Ishikawa (cell line): ENCODE results near the gene QDPR.

Experiments used
- CEBPB ChIP-seq: IDR thresholded peaks from 2 replicates; pipeline ENCODE4 v1.6.1; 2012
- CREB1 ChIP-seq: IDR thresholded peaks from 2 replicates; pipeline ENCODE4 v1.6.1; 2012; ENCODE audit warnings: low read depth
- EGR1 ChIP-seq: IDR thresholded peaks from 2 replicates; pipeline ENCODE4 v1.6.1; 2012
- EP300 ChIP-seq: IDR thresholded peaks from 2 replicates; pipeline ENCODE4 v1.6.1; 2012; ENCODE audit warnings: borderline replicate concordance
- FOXM1 ChIP-seq: IDR thresholded peaks from 2 replicates; pipeline ENCODE4 v1.6.1; 2012; ENCODE audit warnings: low read depth, borderline replicate concordance
- NFIC ChIP-seq: IDR thresholded peaks from 2 replicates; pipeline ENCODE4 v1.6.1; 2012
- RAD21 ChIP-seq: IDR thresholded peaks from 2 replicates; pipeline ENCODE4 v1.6.1; 2012; ENCODE audit warnings: low read depth
- TAF1 ChIP-seq: IDR thresholded peaks from 2 replicates; pipeline ENCODE4 v1.6.1; 2012; ENCODE audit warnings: low read depth, mild to moderate bottlenecking
- TCF12 ChIP-seq: IDR thresholded peaks from 2 replicates; pipeline ENCODE4 v1.6.1; 2012; ENCODE audit warnings: low read depth
- TEAD4 ChIP-seq: IDR thresholded peaks from 2 replicates; pipeline ENCODE4 v1.6.1; 2012
- YY1 ChIP-seq: IDR thresholded peaks from 2 replicates; pipeline ENCODE4 v1.6.1; 2012; ENCODE audit warnings: low read depth
- ZBTB7A ChIP-seq: IDR thresholded peaks from 2 replicates; pipeline ENCODE4 v1.6.1; 2012; ENCODE audit warnings: low read depth
- TF ChIP-seq, protein P1 (sequence below): IDR thresholded peaks from 2 replicates; pipeline ENCODE4 v1.6.1; 2012
- TF ChIP-seq, protein P2 (sequence below): IDR thresholded peaks from 2 replicates; pipeline ENCODE4 v1.6.1; 2012; ENCODE audit warnings: low read depth, mild to moderate bottlenecking
- TF ChIP-seq, protein P3 (sequence below): IDR thresholded peaks from 2 replicates; pipeline ENCODE4 v1.6.1; 2012

The QDPR gene

DNA sequence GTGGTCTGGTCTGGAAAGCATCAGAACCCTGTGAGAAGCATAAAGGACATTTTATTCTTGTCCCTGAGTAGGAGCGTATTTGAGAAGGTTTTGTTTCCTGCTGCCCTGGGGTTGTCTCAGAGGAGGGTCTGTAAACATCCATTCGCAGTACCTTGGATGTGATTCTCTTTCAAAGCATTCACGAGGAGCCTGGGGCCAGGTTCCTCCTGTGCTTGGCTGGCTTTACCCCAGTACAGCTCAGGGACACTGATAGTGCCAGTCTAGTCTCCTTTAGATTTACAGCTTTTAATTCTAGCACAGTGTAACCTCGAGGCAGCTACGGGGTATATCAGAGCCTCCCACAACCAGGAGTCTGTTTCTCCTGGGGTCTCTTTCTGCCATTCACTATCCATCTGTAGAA lies 5.8 kb upstream of the QDPR start:
- TF ChIP-seq TCF12: no peak
- no peak for TF ChIP-seq NFIC
- TF ChIP-seq CEBPB: no peak
- TF ChIP-seq TEAD4: no peak
- no peak for TF ChIP-seq EP300
- TF ChIP-seq TAF1: no peak
- TF ChIP-seq, protein P1, sequence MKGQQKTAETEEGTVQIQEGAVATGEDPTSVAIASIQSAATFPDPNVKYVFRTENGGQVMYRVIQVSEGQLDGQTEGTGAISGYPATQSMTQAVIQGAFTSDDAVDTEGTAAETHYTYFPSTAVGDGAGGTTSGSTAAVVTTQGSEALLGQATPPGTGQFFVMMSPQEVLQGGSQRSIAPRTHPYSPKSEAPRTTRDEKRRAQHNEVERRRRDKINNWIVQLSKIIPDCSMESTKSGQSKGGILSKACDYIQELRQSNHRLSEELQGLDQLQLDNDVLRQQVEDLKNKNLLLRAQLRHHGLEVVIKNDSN: no peak

DNA sequence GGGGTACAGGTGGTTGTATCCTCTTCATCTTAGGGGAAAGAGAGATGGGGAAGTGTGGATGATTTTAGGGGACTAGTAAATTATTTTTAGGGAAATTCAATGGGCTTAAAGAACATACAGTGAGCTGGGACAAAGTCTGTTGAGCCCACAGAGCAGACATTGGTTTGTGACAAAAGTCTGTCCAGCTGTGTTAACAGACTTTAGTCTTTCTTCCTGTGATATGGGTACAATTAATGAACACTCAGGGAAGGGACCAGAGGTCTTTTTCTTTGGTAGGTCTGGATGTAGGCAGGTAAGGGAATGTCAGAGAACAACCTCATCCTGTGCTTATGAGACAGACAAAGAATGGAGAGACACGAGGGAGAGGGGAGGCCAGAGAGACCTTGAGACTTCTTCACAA lies 5.1 kb upstream of the QDPR start:
- TF ChIP-seq RAD21 (no peak), YY1 (no peak), CEBPB (no peak), ZBTB7A (no peak), TEAD4 (no peak)
- TF ChIP-seq, protein P2, sequence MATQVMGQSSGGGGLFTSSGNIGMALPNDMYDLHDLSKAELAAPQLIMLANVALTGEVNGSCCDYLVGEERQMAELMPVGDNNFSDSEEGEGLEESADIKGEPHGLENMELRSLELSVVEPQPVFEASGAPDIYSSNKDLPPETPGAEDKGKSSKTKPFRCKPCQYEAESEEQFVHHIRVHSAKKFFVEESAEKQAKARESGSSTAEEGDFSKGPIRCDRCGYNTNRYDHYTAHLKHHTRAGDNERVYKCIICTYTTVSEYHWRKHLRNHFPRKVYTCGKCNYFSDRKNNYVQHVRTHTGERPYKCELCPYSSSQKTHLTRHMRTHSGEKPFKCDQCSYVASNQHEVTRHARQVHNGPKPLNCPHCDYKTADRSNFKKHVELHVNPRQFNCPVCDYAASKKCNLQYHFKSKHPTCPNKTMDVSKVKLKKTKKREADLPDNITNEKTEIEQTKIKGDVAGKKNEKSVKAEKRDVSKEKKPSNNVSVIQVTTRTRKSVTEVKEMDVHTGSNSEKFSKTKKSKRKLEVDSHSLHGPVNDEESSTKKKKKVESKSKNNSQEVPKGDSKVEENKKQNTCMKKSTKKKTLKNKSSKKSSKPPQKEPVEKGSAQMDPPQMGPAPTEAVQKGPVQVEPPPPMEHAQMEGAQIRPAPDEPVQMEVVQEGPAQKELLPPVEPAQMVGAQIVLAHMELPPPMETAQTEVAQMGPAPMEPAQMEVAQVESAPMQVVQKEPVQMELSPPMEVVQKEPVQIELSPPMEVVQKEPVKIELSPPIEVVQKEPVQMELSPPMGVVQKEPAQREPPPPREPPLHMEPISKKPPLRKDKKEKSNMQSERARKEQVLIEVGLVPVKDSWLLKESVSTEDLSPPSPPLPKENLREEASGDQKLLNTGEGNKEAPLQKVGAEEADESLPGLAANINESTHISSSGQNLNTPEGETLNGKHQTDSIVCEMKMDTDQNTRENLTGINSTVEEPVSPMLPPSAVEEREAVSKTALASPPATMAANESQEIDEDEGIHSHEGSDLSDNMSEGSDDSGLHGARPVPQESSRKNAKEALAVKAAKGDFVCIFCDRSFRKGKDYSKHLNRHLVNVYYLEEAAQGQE: no peak

DNA sequence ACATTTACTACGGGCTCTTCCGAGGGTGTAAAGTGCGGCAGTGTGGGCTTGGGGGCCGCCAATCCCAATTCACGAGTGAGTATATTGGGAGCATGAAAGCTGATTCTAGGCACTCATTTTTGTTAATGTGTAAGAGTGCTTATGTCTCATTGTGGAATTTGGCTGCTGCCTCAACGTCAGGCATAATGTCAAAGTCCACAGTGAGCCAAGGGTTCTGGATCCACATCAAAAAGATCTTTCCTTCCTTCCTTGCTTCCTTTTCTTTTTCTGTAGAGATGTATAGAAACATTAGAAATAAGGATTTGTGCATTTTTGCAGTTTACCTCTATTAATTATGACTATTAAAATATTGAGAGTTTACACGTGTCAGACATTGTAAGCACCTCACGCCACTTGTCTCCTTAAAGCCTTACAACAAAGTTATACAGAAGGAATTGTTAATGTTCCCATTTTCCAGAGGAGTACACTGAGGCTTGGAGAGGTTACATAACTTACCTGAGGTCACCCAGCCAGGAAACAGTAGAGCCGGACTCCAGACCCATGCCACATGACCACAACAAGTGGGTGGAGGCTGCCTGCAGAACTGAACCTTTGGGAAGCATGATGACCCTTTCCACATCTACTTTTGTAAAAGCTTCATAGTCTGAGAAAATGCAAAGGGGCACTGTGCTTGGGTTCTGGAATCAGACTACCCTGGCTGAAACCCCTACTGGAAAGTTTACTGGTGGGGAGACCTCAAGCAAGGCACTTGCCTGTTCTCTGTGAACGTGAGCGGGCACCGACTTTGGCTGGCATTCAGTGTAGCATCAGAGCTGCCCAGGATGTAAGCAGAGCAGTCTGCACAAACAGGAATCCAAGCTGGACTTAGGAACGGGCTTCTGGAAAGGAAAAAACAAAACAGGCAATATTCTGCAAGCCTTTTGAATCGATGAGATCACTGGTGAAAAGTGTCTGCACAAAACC lies 3.8 kb upstream of the QDPR start:
- TF ChIP-seq, protein P2: no peak
- TF ChIP-seq NFIC (no peak), TEAD4 (no peak), CEBPB (no peak), RAD21 (no peak), TCF12 (no peak), EGR1 (no peak), FOXM1 (no peak), YY1 (no peak), ZBTB7A (no peak), CREB1 (no peak), EP300 (no peak), TAF1 (no peak)
- TF ChIP-seq, protein P1: no peak
- TF ChIP-seq, protein P3, sequence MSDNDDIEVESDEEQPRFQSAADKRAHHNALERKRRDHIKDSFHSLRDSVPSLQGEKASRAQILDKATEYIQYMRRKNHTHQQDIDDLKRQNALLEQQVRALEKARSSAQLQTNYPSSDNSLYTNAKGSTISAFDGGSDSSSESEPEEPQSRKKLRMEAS: no peak

DNA sequence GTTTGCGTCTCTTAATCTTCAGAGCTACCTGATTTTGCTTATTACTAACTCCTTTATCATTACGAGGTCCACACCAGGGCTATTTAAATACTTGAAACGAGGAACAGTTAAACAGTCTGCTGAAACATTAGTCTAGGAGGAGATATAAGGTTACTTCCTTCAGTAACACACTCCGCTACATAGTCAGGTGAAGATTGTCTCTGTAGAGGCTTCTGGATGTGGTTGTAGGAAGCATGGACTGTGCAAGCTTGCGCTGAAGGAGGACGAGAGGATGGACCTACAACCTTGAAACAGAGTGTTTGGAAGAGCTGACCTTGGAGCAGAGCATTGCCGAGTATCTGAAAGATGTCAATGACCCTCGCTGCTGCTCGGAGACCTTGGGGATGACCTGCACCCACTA lies 3.0 kb upstream of the QDPR start, which contains the start of gene CLRN2:
Gene CLRN2 (plus strand): TSS at position 301 of the 400 bp plus-strand sequence. CDS start 102 bp downstream, outside the sequence.
- TF ChIP-seq CEBPB (no peak), TAF1 (no peak), FOXM1 (no peak), TEAD4 (no peak), RAD21 (no peak), YY1 (no peak), EP300 (no peak), ZBTB7A (no peak), TCF12 (no peak), CREB1 (no peak), NFIC (no peak), EGR1 (no peak)
- TF ChIP-seq, protein P2: no peak
- TF ChIP-seq, protein P1: no peak
- TF ChIP-seq, protein P3: no peak
